Panc1 (cell line): ENCODE measurements around the gene TACC2. TPM values are rescaled to one million over a fixed set of nuclear protein-coding genes. Genes with fewer than 3 reads are reported as not detected.

ENCODE experiments used
- ATAC-seq: fragments of 200-7000 bp; cut with Tn5 transposase; 2 replicates; pipeline ENCODE4 v1.9.1; 2020; ENCODE audit warnings: mild to moderate bottlenecking, moderate library complexity
- BruUV-seq: library from RNA; stranded (reverse); fragments of 400-500 nt; replicated peaks from 2 replicates; lab custom pipeline; 2021; lab: Mats Ljungman, UMichigan
- CTCF ChIA-PET: fragments of 300-600 bp; sonication (Branson Sonifier 250); formaldehyde crosslinking; loops from one replicate; lab custom pipeline; 2022; ENCODE audit warnings: antibody characterized with exemption; lab: Charles Lee
- POLR2A ChIA-PET: fragments of 300-600 bp; sonication (Branson Sonifier 250); formaldehyde crosslinking; loops from one replicate; lab custom pipeline; 2022; ENCODE audit warnings: antibody characterized with exemption; lab: Charles Lee
- DNase-seq: peaks from one replicate; pipeline ENCODE4 v3.0.0-alpha.2; 2010; ENCODE audit warnings: low read depth, low spot score
- H3K27ac ChIP-seq: 2 replicates; pipeline ENCODE4 v1.5.1; 2011; ENCODE audit warnings: mild to moderate bottlenecking, low read length, inconsistent platforms
- H3K27me3 ChIP-seq: fragments of 200-500 bp; sonication (Bioruptor generic); 2 replicates; pipeline ENCODE4 v1.6.0; 2014; ENCODE audit warnings: low read length, inconsistent platforms; ENCODE audit not compliant: control insufficient read depth, insufficient read depth
- H3K36me3 ChIP-seq: fragments of 200-500 bp; sonication (Bioruptor generic); 2 replicates; pipeline ENCODE4 v1.5.1; 2014; ENCODE audit warnings: inconsistent platforms, mild to moderate bottlenecking, low read length, moderate library complexity; ENCODE audit not compliant: control insufficient read depth, insufficient read depth
- H3K4me1 ChIP-seq: 2 replicates; pipeline ENCODE4 v1.5.1; 2011; ENCODE audit warnings: inconsistent platforms, mild to moderate bottlenecking, low read length, moderate library complexity; ENCODE audit not compliant: control insufficient read depth, insufficient read depth
- H3K4me3 ChIP-seq, 2 experiments: 2 replicates each; pipeline ENCODE4 v1.5.1; 2011 to 2012; ENCODE audit warnings: low read depth in 2 of 2, low read length in 2 of 2, mild to moderate bottlenecking in 2 of 2, inconsistent platforms in 1 of 2, moderate library complexity in 1 of 2
- H3K9me3 ChIP-seq: fragments of 200-500 bp; sonication (Bioruptor generic); 2 replicates; pipeline ENCODE4 v1.5.1; 2014; ENCODE audit warnings: low read depth, mild to moderate bottlenecking, inconsistent platforms, low read length, moderate library complexity; ENCODE audit not compliant: control insufficient read depth, insufficient read depth
- CTCF ChIP-seq: fragments of 450-650 bp; IDR thresholded peaks from 2 replicates; pipeline ENCODE4 v1.5.1; 2017; ENCODE audit warnings: mild to moderate bottlenecking
- POLR2AphosphoS5 ChIP-seq: IDR thresholded peaks from 2 replicates; pipeline ENCODE4 v1.6.1; 2012; ENCODE audit warnings: mild to moderate bottlenecking, low read depth, low read length, moderate library complexity
- REST ChIP-seq, 2 experiments: IDR thresholded peaks; 2 replicates each; pipeline ENCODE4 v1.6.1; 2011 to 2012; ENCODE audit warnings: low read depth in 2 of 2, control low read depth in 1 of 2, low read length in 1 of 2, mild to moderate bottlenecking in 1 of 2, moderate library complexity in 1 of 2; ENCODE audit not compliant: insufficient read depth in 1 of 2
- SIN3A ChIP-seq: IDR thresholded peaks from 2 replicates; pipeline ENCODE4 v1.6.1; 2012; ENCODE audit warnings: low read depth, mild to moderate bottlenecking, low read length, moderate library complexity, borderline replicate concordance; ENCODE audit not compliant: insufficient read depth
- TCF7L2 ChIP-seq: IDR thresholded peaks from 2 replicates; pipeline ENCODE4 v1.6.1; 2011; ENCODE audit warnings: mild to moderate bottlenecking, low read depth, low read length, inconsistent platforms
- in situ Hi-C: cut with HindIII; loops from 2 replicates; pipeline ENCODE4 v1.10.0; 2016; ENCODE audit warnings: low sequenced_read_pairs, low pct_unique_long_range_greater_than_20kb
- intact Hi-C: fragments of 100-400 bp; cut with micrococcal nuclease; formaldehyde crosslinking; loops from one replicate; pipeline ENCODE4 v1.10.0; 2022; ENCODE audit not compliant: unreplicated experiment
- total RNA-seq: library from RNA; stranded (reverse); gene quantifications from one replicate; pipeline ENCODE4 v1.2.1, GENCODE V29; 2021; ENCODE audit not compliant: unreplicated experiment

TACC2 gene
- total RNA-seq, 1 experiment from 2014 or later = 133 TPM

GRCh38 chr10:122098924-122099323 lies 110.0 kb downstream of the TACC2 start:
- Histone ChIP-seq H3K4me1 (peaks cover 56% of the 10 kb centered on the region), H3K36me3 (no peaks in the 10 kb centered on the region), H3K4me3 (no peak overlapping the region), H3K27me3 (no peaks in the 10 kb centered on the region), H3K27ac (peak overlapping the region; percentile 99), H3K9me3 (no peaks in the 10 kb centered on the region)
- TF ChIP-seq TCF7L2 (no peak), POLR2AphosphoS5 (no peak), CTCF (no peak), REST (IDR thresholded peaks at IDR 0.05; ENCODE audit: insufficient read depth in 1 of 2, low read depth in 2 of 2, low read length in 1 of 2) (no peak), SIN3A (no peak)
- no peak for ATAC-seq
- intact Hi-C loops (no loop called here), in situ Hi-C loops (no loop called here)
- BruUV-seq = no TSS peak
- POLR2A ChIA-PET = interaction anchor here (0.6 to 0.7 kb wide), 2 partner anchors 10 to 83 kb away, joined by 3 to 4 read pairs; no protein-coding TSS in a partner anchor
- DNase-seq = no peak
- CTCF ChIA-PET = interaction anchor here (0.9 kb wide), 2 partner anchors 29 to 47 kb away, joined by 3 to 13 read pairs; no protein-coding TSS in a partner anchor

GRCh38 chr10:122099562-122099961 lies 110.6 kb downstream of the TACC2 start:
- Histone ChIP-seq H3K36me3 (no peaks in the 10 kb centered on the region), H3K27ac (peak overlapping the region; percentile 99), H3K4me3 (no peak overlapping the region), H3K4me1 (peaks cover 56% of the 10 kb centered on the region), H3K27me3 (no peaks in the 10 kb centered on the region), H3K9me3 (no peaks in the 10 kb centered on the region)
- intact Hi-C loops (no loop called here), in situ Hi-C loops (no loop called here)
- no peak for DNase-seq
- ChIA-PET POLR2A (interaction anchor here (0.6 to 0.7 kb wide), 2 partner anchors 11 to 84 kb away, joined by 3 to 4 read pairs; no protein-coding TSS in a partner anchor), CTCF (interaction anchor here (0.9 kb wide), 1 partner anchor 30 kb away, joined by 3 read pairs; no protein-coding TSS in a partner anchor)
- no TSS peak for BruUV-seq
- no peak for TF ChIP-seq TCF7L2
- TF ChIP-seq SIN3A = no peak
- no peak for TF ChIP-seq POLR2AphosphoS5
- no peak for ATAC-seq
